Parathyroid adenoma (tissue), 2 donors: Measurements from ENCODE around the gene CAMKMT.

ENCODE experiments used
- H2AFZ ChIP-seq: fragments of 300-600 bp; sonication (generic); one replicate; pipeline ENCODE4 v1.7.0; 2017; ENCODE audit warnings: antibody characterized with exemption, mild to moderate bottlenecking
- H3K27ac ChIP-seq: fragments of 300-600 bp; sonication (generic); one replicate; pipeline ENCODE4 v1.7.0; 2017
- H3K27me3 ChIP-seq: fragments of 300-600 bp; sonication (generic); one replicate; pipeline ENCODE4 v1.7.0; 2017; ENCODE audit warnings: low read length; ENCODE audit not compliant: control insufficient read depth, insufficient read depth
- H3K36me3 ChIP-seq: fragments of 300-600 bp; sonication (generic); one replicate; pipeline ENCODE4 v1.7.0; 2017; ENCODE audit warnings: low read length; ENCODE audit not compliant: control insufficient read depth, insufficient read depth
- H3K4me1 ChIP-seq: fragments of 300-600 bp; sonication (generic); one replicate; pipeline ENCODE4 v1.7.0; 2017; ENCODE audit warnings: control low read depth
- H3K4me2 ChIP-seq: fragments of 300-600 bp; sonication (generic); one replicate; pipeline ENCODE4 v1.7.0; 2017; ENCODE audit warnings: low read length
- H3K4me3 ChIP-seq: fragments of 300-600 bp; sonication (generic); one replicate; pipeline ENCODE4 v1.7.0; 2017; ENCODE audit warnings: low read depth, low read length
- H3K79me2 ChIP-seq: fragments of 300-600 bp; sonication (generic); one replicate; pipeline ENCODE4 v1.7.0; 2017; ENCODE audit warnings: control low read depth
- H3K9ac ChIP-seq: fragments of 300-600 bp; sonication (generic); one replicate; pipeline ENCODE4 v1.7.0; 2017; ENCODE audit warnings: mild to moderate bottlenecking
- H3K9me3 ChIP-seq: fragments of 300-600 bp; sonication (generic); one replicate; pipeline ENCODE4 v1.7.0; 2017; ENCODE audit warnings: low read length; ENCODE audit not compliant: control insufficient read depth
- TF ChIP-seq, protein P1 (sequence below): fragments of 300-600 bp; sonication (generic); IDR thresholded peaks from one replicate; pipeline ENCODE4 v1.7.0; 2017; ENCODE audit warnings: antibody characterized with exemption, mild to moderate bottlenecking
- donor health status: primary hyperparathyroidism.

The CAMKMT gene

DNA sequence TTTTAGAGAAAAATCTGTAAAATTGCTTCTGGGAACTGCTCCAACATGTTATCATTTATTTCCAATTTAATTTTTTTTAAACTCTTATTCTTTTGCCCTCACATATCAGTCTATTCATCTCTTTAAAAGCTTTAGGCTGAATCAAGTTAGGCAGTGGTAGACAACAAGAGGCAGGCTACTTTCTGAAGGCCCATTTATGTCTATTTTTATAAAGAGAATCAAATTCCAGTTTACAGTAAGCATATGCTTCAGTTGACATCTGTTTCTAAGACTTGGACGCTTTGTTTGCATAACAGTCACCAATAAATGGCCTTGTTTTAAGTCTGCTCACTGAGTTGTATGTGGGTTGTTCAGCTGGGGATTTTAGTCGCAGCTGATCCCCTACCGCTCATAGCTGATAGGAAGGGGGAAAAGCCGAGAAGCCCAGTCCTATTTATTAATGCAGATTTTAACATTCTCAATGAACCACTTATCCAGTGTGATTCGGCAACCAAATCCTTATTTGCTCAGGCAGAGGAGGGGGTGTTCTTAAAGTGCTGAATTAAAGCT lies 319.3 kb downstream of the CAMKMT start:
- Histone ChIP-seq H3K27ac (no peak overlapping the region), H3K79me2 (no peaks in the 10 kb centered on the region), H3K9me3 (no peaks in the 10 kb centered on the region), H3K4me2 (no peak overlapping the region), H3K27me3 (no peaks in the 10 kb centered on the region), H3K4me1 (no peaks in the 10 kb centered on the region), H3K4me3 (no peak overlapping the region), H2AFZ (no peak overlapping the region), H3K9ac (no peak overlapping the region), H3K36me3 (no peaks in the 10 kb centered on the region)
- TF ChIP-seq, protein P1, sequence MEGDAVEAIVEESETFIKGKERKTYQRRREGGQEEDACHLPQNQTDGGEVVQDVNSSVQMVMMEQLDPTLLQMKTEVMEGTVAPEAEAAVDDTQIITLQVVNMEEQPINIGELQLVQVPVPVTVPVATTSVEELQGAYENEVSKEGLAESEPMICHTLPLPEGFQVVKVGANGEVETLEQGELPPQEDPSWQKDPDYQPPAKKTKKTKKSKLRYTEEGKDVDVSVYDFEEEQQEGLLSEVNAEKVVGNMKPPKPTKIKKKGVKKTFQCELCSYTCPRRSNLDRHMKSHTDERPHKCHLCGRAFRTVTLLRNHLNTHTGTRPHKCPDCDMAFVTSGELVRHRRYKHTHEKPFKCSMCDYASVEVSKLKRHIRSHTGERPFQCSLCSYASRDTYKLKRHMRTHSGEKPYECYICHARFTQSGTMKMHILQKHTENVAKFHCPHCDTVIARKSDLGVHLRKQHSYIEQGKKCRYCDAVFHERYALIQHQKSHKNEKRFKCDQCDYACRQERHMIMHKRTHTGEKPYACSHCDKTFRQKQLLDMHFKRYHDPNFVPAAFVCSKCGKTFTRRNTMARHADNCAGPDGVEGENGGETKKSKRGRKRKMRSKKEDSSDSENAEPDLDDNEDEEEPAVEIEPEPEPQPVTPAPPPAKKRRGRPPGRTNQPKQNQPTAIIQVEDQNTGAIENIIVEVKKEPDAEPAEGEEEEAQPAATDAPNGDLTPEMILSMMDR = no peak

DNA sequence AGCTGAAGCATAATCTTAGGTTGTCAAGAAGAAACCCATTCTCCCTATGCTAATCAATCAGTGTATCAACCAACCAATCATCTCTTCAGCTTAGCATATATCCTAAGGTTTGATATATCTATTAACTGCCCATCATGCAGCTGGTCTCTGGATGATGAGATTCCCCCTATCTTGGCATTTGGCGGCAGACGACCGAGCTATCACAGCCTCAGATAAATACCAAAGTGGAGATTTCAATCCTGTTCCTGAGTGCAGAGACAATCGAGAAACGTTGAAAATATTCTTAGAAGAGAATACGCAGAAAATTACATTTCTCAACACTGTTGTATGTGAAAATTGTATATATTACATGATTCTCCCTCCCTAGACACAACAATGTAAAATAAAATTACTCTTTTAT lies 320.7 kb downstream of the CAMKMT start:
- Histone ChIP-seq H3K4me3 (no peak overlapping the region), H2AFZ (no peak overlapping the region), H3K27me3 (no peaks in the 10 kb centered on the region), H3K9ac (no peak overlapping the region), H3K4me1 (no peaks in the 10 kb centered on the region), H3K9me3 (no peaks in the 10 kb centered on the region), H3K27ac (no peak overlapping the region), H3K4me2 (no peak overlapping the region), H3K36me3 (no peaks in the 10 kb centered on the region), H3K79me2 (no peaks in the 10 kb centered on the region)
- TF ChIP-seq, protein P1 = no peak

DNA sequence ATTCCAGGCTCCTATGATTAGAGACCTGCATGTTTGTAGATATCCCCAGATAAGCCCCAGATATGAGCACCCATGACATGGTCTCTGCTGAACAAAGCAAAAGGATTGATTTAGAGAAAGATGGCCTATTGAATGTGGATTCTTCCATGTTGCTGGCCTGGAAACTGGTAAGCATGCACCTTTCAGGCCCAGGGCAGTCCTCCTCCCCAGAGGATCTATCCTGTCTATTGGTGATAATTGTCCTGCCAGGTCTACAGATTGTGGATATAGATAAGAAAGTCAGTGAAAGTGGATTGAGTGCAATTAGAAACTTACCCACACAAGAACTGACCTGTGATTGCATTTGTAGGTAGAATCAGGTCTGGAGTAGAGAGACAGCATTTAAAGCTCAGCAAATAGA lies 322.8 kb downstream of the CAMKMT start:
- no peak overlapping the region for H2AFZ ChIP-seq
- no peaks in the 10 kb centered on the region for H3K36me3 ChIP-seq
- no peak overlapping the region for H3K9ac ChIP-seq
- no peak overlapping the region for H3K27ac ChIP-seq
- no peaks in the 10 kb centered on the region for H3K79me2 ChIP-seq
- H3K4me1 ChIP-seq = no peaks in the 10 kb centered on the region
- no peaks in the 10 kb centered on the region for H3K27me3 ChIP-seq
- H3K4me2 ChIP-seq = no peak overlapping the region
- no peak overlapping the region for H3K4me3 ChIP-seq
- no peaks in the 10 kb centered on the region for H3K9me3 ChIP-seq
- TF ChIP-seq, protein P1 = no peak

DNA sequence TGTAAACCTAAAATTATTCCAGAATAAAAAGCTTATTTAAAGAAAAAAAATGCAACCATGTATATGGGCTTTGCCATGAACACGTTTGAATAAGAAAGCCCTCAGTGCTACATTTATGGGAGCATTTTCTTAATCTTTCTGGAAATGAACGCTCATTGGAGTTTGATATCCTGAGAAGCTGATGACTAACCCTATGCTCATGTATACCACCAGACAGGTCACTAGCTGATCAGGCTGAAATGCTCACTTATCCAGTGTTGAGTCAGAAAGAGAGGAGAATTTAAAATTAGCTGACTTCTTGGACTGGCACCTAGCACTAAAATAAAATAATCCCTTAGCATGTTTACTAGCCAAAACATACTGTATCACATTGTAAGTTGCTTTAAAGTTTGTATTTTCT lies 324.8 kb downstream of the CAMKMT start:
- H3K27me3 ChIP-seq = no peaks in the 10 kb centered on the region
- no peaks in the 10 kb centered on the region for H3K36me3 ChIP-seq
- H3K4me2 ChIP-seq = no peak overlapping the region
- TF ChIP-seq, protein P1 = no peak
- no peaks in the 10 kb centered on the region for H3K4me1 ChIP-seq
- no peak overlapping the region for H2AFZ ChIP-seq
- no peaks in the 10 kb centered on the region for H3K9me3 ChIP-seq
- H3K79me2 ChIP-seq = no peaks in the 10 kb centered on the region
- H3K27ac ChIP-seq = no peak overlapping the region
- H3K9ac ChIP-seq = no peak overlapping the region
- no peak overlapping the region for H3K4me3 ChIP-seq

DNA sequence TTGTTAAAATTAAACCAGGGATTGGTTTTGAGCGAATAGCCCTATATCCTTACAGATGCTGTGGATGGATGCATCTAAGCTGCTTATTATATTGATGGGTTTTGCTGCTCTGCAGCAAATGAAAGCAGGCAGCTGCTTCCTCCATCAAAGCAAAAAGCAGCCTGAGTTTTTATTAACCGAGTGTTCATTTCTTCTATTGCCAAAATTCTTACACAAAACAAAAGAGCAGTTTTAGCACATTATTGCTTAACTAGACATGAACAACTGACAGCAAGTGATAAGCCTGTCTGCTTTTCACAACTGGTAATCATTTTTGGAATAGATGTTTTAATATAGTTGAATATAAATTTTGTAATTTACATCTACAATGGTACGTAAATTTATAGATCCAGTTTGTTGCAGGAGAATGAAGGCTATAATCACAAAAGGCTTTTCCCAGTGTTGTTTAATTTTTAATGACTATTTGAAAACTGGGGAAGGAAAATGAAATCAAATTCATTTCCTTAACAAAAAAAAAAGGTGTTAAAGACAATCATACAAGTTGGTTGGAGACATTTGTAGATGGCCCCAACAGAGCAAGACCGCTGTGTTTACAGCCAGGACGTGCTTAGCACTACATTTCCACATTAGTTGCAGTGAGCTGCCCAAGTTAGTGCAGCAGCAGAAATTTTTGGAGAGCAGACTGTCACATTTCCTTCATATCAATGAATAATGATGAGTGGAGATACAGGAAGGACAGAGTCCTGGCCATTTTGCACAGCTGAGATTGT lies 326.1 kb downstream of the CAMKMT start:
- TF ChIP-seq, protein P1 = no peak
- no peaks in the 10 kb centered on the region for H3K27me3 ChIP-seq
- H3K4me3 ChIP-seq = no peak overlapping the region
- H3K9ac ChIP-seq = no peak overlapping the region
- no peak overlapping the region for H3K27ac ChIP-seq
- no peaks in the 10 kb centered on the region for H3K79me2 ChIP-seq
- H3K4me2 ChIP-seq = no peak overlapping the region
- no peak overlapping the region for H2AFZ ChIP-seq
- H3K9me3 ChIP-seq = no peaks in the 10 kb centered on the region
- H3K4me1 ChIP-seq = no peaks in the 10 kb centered on the region
- no peaks in the 10 kb centered on the region for H3K36me3 ChIP-seq
